DOHH2 (cell line): ENCODE results near the gene NPC2.
A peak's percentile ranks its signal among the peaks of the same experiment; 100 is the strongest.

Experiments used
- H3F3A ChIP-seq: fragments of 200-600 bp; sonication (generic), shearing (Covaris generic); 2 replicates; pipeline ENCODE4 v1.6.0; 2016; ENCODE audit warnings: antibody characterized with exemption, mild to moderate bottlenecking; ENCODE audit not compliant: control insufficient read depth, insufficient read depth
- H3K27ac ChIP-seq: fragments of 200-600 bp; sonication (generic); 2 replicates; pipeline ENCODE4 v1.5.1; 2014; ENCODE audit warnings: low read depth, mild to moderate bottlenecking, low read length, moderate library complexity
- H3K27me3 ChIP-seq: fragments of 200-600 bp; sonication (generic); 2 replicates; pipeline ENCODE4 v1.6.1; 2014; ENCODE audit warnings: mild to moderate bottlenecking, low read length, mixed read lengths; ENCODE audit not compliant: control insufficient read depth
- H3K36me3 ChIP-seq: fragments of 200-600 bp; sonication (generic); 2 replicates; pipeline ENCODE4 v1.6.1; 2014; ENCODE audit warnings: mild to moderate bottlenecking, low read length, moderate library complexity, mixed read lengths; ENCODE audit not compliant: control insufficient read depth
- H3K4me1 ChIP-seq: fragments of 200-600 bp; sonication (generic); 2 replicates; pipeline ENCODE4 v1.6.1; 2014; ENCODE audit warnings: mild to moderate bottlenecking, low read length, mixed read lengths; ENCODE audit not compliant: control insufficient read depth
- H3K4me2 ChIP-seq: fragments of 200-600 bp; sonication (generic); 2 replicates; pipeline ENCODE4 v1.6.0; 2014; ENCODE audit warnings: mild to moderate bottlenecking, low read length, moderate library complexity
- H3K4me3 ChIP-seq: fragments of 200-600 bp; sonication (generic); 2 replicates; pipeline ENCODE4 v1.5.1; 2014; ENCODE audit warnings: mild to moderate bottlenecking, low read length, mixed read lengths
- H3K79me2 ChIP-seq: fragments of 200-600 bp; sonication (generic); 2 replicates; pipeline ENCODE4 v1.6.1; 2014; ENCODE audit warnings: mild to moderate bottlenecking, low read length, mixed read lengths; ENCODE audit not compliant: control insufficient read depth
- H3K9me2 ChIP-seq: fragments of 200-600 bp; sonication (generic); replicated peaks from 2 replicates; pipeline ENCODE4 v1.6.1; 2014; ENCODE audit warnings: mild to moderate bottlenecking, low read length, mixed read lengths; ENCODE audit not compliant: control insufficient read depth
- H3K9me3 ChIP-seq: fragments of 200-600 bp; sonication (generic); 2 replicates; pipeline ENCODE4 v1.6.1; 2014; ENCODE audit warnings: antibody characterized with exemption, low read length, mixed read lengths; ENCODE audit not compliant: control insufficient read depth, insufficient read depth
- H4K20me1 ChIP-seq: fragments of 200-600 bp; sonication (generic); 2 replicates; pipeline ENCODE4 v1.6.0; 2014; ENCODE audit warnings: low read depth, mild to moderate bottlenecking, antibody characterized with exemption, low read length, moderate library complexity; ENCODE audit not compliant: control insufficient read depth, insufficient read depth
- CTCF ChIP-seq: fragments of 200-600 bp; sonication (generic); IDR thresholded peaks from one replicate; pipeline ENCODE4 v1.5.1; 2014; ENCODE audit warnings: antibody characterized with exemption, mild to moderate bottlenecking, low read depth, low read length; ENCODE audit not compliant: poor library complexity, severe bottlenecking
- EZH2phosphoT487 ChIP-seq: fragments of 200-600 bp; sonication (generic); IDR thresholded peaks from 2 replicates; pipeline ENCODE4 v1.6.1; 2017; ENCODE audit warnings: borderline replicate concordance, mild to moderate bottlenecking, antibody characterized with exemption, low read length, moderate library complexity, mixed read lengths

Gene NPC2

GRCh38 chr14:74503291-74503937, 10.3 kb upstream of the NPC2 start:
- Histone ChIP-seq H3K36me3 (no peaks in the 10 kb centered on the region), H3K9me3 (no peaks in the 10 kb centered on the region), H3K79me2 (no peaks in the 10 kb centered on the region), H3K27me3 (no peaks in the 10 kb centered on the region; the same call in 1 of the 2 replicates), H3K27ac (no peak overlapping the region), H3K4me1 (peaks cover 12% of the 10 kb centered on the region), H3K4me2 (no peak overlapping the region), H3K9me2 (no peaks in the 10 kb centered on the region), H3K4me3 (no peak overlapping the region), H3F3A (no peaks in the 10 kb centered on the region), H4K20me1 (0 out of 2 replicates have a peak, but pooled peaks cover 5% of the 10 kb centered on the region)
- TF ChIP-seq CTCF (no peak), EZH2phosphoT487 (no peak)

GRCh38 chr14:74502236-74503019, 9.3 kb upstream of the NPC2 start:
- Histone ChIP-seq H3K4me3 (no peak overlapping the region), H3K4me1 (peaks cover 12% of the 10 kb centered on the region), H3K27ac (no peak overlapping the region), H3K4me2 (no peak overlapping the region), H3K9me2 (no peaks in the 10 kb centered on the region), H3K79me2 (no peaks in the 10 kb centered on the region), H3F3A (no peaks in the 10 kb centered on the region), H3K27me3 (no peaks in the 10 kb centered on the region; the same call in 1 of the 2 replicates), H4K20me1 (0 out of 2 replicates have a peak, but pooled peaks cover 5% of the 10 kb centered on the region), H3K9me3 (no peaks in the 10 kb centered on the region), H3K36me3 (no peaks in the 10 kb centered on the region)
- TF ChIP-seq CTCF: peak; percentile 76
- TF ChIP-seq EZH2phosphoT487: no peak

GRCh38 chr14:74501691-74502090, 8.6 kb upstream of the NPC2 start:
- Histone ChIP-seq H3K4me3 (no peak overlapping the region), H3K27me3 (no peaks in the 10 kb centered on the region; the same call in 1 of the 2 replicates), H3F3A (no peaks in the 10 kb centered on the region), H4K20me1 (0 out of 2 replicates have a peak, but pooled peaks cover 5% of the 10 kb centered on the region), H3K36me3 (no peaks in the 10 kb centered on the region), H3K9me2 (no peaks in the 10 kb centered on the region), H3K79me2 (no peaks in the 10 kb centered on the region), H3K9me3 (no peaks in the 10 kb centered on the region), H3K27ac (no peak overlapping the region), H3K4me1 (peaks cover 11% of the 10 kb centered on the region), H3K4me2 (no peak overlapping the region)
- TF ChIP-seq EZH2phosphoT487: no peak
- no peak for TF ChIP-seq CTCF
